HTR-8/SVneo (cell line): ENCODE measurements around the gene FBXO24.

ENCODE experiments used
- DNase-seq: peaks from one replicate; pipeline ENCODE4 v3.0.0; 2011; ENCODE audit warnings: low spot score, mixed read lengths; ENCODE audit not compliant: insufficient read length
- FAIRE-seq: peaks from 2 replicates; lab custom pipeline; 2011; peaks lifted over from hg19 to GRCh38; lab: Jason Lieb, UNC

FBXO24 gene

GRCh38 chr7:100585511-100586265, 440 bp upstream of the FBXO24 start, which contains the start of gene LRCH4:
Gene LRCH4, minus strand, starts transcription at chr7:100586129. Its CDS starts 29 bp downstream, at chr7:100586100.
- DNase-seq (peak; percentile 95), FAIRE-seq (peak; percentile 87)

DNA sequence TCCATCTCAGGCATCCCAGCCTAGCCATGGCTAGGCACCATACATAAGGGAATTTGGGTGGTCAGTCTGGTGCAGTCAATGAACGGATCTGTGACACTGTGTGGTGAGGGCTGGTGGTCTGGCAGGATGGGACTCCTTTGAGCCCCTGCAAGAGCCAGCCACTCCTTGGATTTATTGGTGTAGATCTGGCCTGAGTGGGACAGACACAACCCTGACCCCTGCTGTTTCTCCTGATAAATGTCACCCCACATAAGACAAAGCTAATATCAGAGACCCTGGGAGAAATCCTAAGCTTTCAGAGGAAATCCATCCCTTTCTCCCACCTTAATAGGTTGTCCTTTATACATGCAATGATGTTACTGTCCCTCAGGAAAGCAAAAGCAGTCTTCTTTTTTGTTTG, 2.3 kb downstream of the FBXO24 start:
- FAIRE-seq (no peak), DNase-seq (no peak)

- no peak for DNase-seq
- no peak for FAIRE-seq
Measured at GRCh38 chr7:100589341-100589947, 3.3 kb downstream of the FBXO24 start.

- DNase-seq (no peak), FAIRE-seq (no peak)
Measured at GRCh38 chr7:100590077-100590737, 4.1 kb downstream of the FBXO24 start.

DNA sequence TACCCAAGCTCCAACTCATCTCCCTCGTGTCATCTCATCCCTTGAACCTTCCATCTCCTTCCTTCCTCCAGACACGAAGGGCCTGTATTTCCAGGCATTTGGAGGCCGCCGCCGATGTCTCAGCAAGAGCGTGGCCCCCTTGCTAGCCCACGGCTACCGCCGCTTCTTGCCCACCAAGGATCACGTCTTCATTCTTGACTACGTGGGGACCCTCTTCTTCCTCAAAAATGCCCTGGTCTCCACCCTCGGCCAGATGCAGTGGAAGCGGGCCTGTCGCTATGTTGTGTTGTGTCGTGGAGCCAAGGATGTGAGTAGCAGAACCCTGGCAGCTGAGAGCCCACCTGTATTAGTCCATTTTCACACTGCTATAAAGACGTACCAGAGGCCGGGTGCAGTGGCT, 5.5 kb downstream of the FBXO24 start:
- FAIRE-seq (no peak), DNase-seq (no peak)

- FAIRE-seq (no peak), DNase-seq (no peak)
Measured at GRCh38 chr7:100595188-100595587, 9.1 kb downstream of the FBXO24 start.

GRCh38 chr7:100598425-100598824, 12.3 kb downstream of the FBXO24 start:
- FAIRE-seq, result no peak
- DNase-seq, result no peak

- no peak for FAIRE-seq
- DNase-seq, result no peak
Measured at GRCh38 chr7:100599911-100600729, 14.0 kb downstream of the FBXO24 start.

DNA sequence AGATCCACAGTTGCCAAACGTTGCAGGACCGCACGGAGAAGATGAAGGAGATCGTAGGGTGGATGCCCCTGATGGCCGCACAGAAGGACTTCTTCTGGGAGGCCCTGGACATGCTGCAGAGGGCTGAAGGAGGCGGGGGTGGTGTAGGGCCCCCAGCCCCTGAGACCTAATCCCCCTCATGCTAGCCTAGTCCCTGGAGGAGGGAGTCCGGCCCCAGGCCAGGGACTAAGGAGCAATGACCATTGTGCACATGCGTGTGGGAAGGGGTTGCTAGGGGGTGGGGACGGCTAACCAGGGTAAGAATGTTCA, 14.6 kb downstream of the FBXO24 start:
- FAIRE-seq (no peak), DNase-seq (no peak)

DNA sequence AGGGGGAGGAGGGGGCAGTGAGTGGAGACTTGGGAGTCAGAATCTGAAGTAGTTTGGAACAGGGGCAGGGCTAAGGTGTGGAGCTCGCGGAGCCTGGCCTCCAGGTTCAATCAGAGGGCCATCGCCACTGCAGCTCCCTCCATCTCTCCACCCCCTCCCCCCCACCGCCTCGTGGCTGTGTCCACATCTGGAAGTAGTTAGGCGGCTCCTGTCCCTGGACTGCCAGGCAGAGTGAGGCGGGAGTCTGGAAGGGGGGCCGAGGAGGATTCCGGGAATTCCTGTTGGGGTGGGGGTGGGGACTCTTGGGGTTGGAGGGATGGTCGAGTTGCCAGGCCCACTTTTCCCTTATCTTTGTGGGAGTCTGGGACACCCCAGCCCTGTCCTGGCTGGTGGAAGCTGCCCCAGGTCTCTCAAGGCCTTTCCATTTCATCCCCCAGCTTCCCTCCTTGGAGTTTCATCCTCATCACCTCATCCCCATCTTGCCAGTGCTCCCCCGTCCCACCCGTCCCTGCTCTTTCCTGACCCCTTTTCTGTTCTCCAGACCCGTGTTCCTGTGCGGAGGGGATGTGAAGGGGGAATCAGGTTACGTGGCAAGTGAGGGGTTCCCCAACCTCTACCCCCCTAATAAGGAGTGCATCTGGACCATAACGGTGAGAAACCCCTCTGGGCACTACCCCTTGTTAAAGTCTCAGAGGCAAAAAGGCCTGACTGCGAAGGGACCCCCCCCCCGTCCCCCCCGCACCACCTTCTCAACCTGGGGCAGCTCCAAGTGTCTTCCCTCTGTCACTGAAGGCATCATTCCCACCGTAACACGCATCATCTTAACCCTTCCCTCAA, 17.0 kb downstream of the FBXO24 start:
- FAIRE-seq (no peak), DNase-seq (peak; percentile 72)

DNA sequence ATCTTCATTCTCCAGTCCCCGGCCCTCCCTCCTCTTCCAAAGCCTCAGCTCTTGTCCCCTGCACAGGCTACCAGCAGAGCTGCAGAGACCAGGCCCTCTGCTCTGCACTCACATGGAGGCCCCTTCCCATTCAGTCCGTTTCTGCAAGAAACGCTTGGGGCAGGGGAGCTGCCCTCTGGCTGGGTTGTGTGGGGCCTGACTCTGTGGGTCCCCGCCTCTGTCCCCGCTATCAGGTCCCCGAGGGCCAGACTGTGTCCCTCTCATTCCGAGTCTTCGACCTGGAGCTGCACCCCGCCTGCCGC, 17.5 kb downstream of the FBXO24 start:
- FAIRE-seq (no peak), DNase-seq (no peak)

DNA sequence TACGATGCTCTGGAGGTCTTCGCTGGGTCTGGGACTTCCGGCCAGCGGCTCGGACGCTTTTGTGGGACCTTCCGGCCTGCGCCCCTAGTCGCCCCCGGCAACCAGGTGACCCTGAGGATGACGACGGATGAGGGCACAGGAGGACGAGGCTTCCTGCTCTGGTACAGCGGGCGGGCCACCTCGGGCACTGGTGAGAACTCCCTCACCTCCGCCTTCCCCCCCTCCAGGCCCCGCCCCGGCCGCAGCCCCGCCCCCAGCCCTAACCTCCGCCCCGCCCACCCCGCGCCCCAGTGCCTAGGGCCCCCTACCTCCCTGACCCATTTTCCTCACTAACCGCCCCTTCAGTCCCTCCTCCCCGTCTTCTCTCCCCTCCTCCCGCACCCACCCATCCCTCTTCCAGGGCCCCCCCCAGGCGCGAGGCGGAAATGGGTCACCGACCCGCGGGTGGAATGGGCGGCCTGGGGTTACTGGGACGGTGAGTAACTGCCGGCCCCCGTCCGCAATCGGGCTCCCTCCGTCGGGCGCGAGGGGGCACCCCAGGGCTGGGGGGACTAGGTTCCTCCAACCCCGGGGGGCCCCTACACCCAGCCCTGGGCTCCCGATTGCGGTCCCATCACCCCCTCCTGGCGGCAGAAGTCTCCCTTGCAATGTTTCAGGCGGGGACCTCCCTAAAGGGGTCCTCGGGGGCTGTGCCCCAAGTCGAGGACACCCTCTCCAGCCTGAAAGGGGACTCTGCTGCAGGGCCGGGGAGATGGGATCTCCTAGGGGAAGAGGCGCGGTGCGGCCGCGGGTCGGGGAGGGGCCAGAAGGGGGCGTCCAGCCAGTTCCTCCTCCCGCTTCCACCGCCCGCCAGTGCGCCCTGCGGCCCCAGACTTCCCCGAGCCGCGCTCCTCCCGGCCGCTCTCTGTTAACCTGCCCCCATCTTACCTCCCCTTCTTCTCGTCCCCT, 18.2 kb downstream of the FBXO24 start:
- DNase-seq, result peak; percentile 68
- no peak for FAIRE-seq

DNA sequence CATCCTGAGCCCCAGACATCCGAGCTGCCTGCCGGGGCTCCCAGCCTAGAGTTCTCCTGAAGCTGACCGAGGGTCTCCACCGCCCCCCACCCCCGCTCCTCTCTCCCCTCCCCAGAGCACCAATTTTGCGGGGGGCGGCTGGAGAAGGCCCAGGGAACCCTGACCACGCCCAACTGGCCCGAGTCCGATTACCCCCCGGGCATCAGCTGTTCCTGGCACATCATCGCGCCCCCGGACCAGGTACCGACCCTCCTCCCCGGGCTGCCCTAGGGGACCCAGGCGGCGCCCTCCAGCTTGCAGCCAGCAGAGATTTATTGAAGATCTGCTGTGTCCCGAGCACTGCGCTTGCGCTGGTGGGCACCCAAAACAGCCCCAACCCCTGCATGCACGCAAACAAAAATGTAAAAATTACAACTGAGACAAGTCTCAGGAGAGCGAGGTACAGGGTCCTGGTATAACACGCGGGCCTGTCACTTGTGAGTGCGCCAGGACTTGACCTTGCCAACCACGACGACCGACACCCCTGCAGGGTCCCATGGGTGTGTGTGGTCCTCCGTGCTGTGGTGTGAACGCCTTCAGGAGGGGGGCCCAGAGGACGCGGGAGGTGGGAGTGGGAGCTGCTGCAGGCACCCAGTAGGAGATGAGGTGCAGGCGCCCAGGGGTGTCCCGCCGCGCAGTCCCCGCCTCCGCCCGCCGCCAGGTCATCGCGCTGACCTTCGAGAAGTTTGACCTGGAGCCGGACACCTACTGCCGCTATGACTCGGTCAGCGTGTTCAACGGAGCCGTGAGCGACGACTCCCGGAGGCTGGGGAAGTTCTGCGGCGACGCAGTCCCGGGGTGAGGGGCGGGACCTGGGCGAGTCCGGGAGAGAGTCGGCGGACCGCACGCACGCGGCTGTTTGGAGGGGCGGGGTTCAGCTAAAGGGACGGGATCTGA, 19.1 kb downstream of the FBXO24 start:
- DNase-seq (no peak), FAIRE-seq (no peak)

DNA sequence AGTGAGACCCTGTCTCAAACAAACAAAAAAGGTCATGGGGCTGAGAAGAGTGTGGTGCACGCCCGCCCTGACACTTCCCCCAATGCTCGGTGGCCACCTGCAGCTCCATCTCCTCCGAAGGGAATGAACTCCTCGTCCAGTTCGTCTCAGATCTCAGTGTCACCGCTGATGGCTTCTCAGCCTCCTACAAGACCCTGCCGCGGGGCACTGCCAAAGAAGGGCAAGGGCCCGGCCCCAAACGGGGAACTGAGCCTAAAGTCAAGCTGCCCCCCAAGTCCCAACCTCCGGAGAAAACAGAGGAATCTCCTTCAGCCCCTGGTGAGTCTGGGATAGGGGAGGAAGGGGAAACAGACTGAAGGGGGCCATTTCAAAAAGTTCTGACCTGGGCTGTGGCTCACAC, 20.2 kb downstream of the FBXO24 start:
- no peak for DNase-seq

DNA sequence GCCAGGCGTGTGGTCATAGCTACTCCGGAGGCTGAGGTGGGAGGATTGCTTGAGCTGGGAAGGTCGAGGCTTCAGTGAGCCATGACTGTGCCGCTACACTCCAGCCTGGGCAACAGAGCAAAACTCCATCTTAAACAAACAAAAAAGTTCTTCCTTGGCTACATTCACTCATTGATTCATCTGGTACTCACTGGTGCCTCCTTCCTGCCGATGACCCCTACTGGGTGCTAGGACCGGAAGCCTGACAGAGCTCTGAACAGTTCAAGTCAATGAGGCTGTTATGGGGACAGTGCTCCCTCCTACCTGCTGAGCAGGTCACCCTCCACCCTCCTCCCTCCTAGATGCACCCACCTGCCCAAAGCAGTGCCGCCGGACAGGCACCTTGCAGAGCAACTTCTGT, 21.0 kb downstream of the FBXO24 start:
- no peak for DNase-seq
- no peak for FAIRE-seq

More for the DNA sequence above, 20.2 kb downstream of the FBXO24 start:
- FAIRE-seq, result no peak

- DNase-seq, result no peak
- FAIRE-seq, result no peak
Measured at GRCh38 chr7:100609958-100610357, 23.8 kb downstream of the FBXO24 start.

- peak; percentile 95 for DNase-seq
- FAIRE-seq, result no peak
Measured at GRCh38 chr7:100611983-100612729, 26.0 kb downstream of the FBXO24 start, which contains the start of gene MOSPD3. Gene MOSPD3, plus strand, starts transcription at chr7:100612540. Its CDS starts 252 bp downstream, at chr7:100612792.
